ENCODE data around the gene IKZF1. TPM values are rescaled to one million over a fixed set of nuclear protein-coding genes. Genes with fewer than 3 reads are reported as not detected.

The IKZF1 gene
- total RNA-seq, 1 experiment from 2014 or later = 2.3 TPM

DNA sequence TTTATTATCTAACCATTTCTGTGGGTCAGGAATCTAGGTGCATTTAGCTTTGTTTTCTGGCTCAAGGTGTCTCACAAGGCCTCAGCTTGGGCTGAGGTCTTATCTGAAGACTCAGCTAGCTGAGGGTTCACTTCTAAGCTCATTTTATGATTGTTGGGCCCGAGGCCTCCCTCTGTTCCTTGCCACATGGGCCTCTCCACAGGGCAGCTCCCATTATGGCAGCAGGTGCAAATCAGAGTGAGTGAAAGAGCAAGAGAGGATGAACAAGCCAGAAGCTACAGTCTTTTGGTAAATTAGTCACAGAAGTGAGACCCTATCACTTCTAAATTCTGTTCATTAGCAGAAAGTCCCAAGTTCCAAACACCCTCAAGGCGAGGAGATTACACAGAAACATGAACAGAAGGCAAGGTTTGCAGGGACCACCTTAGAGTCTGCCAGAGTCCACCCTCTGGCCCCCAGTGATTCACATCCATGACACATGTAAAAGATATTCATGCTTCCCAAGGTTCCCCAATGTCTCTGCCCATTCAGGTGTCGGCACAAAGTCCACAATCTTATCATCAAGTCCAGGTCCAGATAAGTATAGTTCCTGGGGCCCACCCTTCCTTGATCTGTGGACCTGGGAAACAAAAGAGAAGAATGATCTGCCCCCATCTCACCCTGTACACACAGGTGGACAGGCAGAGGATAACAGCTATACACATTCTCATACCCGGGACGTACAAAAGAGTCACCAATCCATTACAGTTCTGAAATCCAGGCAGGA is 121.9 kb downstream of the IKZF1 start:
- ChIA-PET CTCF (interaction anchor here (1.3 to 1.6 kb wide), 2 partner anchors 9 kb away, joined by 3 to 4 read pairs; no protein-coding TSS in a partner anchor), POLR2A (no interaction called here)
- Mint-ChIP-seq H3K27me3 (ENCODE audit: low read depth) (no peaks in the 10 kb centered on the region), H3K4me1 (peaks cover 8% of the 10 kb centered on the region), H3K36me3 (no peaks in the 10 kb centered on the region), H3K4me3 (no peak overlapping the region), H3K9me3 (no peaks in the 10 kb centered on the region), H3K27ac (no peak overlapping the region)
- DNase-seq (ENCODE audit: low spot score) (no peak), ATAC-seq (no peak)
- TF ChIP-seq, protein P1, sequence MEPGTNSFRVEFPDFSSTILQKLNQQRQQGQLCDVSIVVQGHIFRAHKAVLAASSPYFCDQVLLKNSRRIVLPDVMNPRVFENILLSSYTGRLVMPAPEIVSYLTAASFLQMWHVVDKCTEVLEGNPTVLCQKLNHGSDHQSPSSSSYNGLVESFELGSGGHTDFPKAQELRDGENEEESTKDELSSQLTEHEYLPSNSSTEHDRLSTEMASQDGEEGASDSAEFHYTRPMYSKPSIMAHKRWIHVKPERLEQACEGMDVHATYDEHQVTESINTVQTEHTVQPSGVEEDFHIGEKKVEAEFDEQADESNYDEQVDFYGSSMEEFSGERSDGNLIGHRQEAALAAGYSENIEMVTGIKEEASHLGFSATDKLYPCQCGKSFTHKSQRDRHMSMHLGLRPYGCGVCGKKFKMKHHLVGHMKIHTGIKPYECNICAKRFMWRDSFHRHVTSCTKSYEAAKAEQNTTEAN (CRISPR knock-in tag; IDR thresholded peaks at IDR 0.05) = no peak
- no peak for TF ChIP-seq NFE2L1 (CRISPR knock-in tag; IDR thresholded peaks at IDR 0.05)
- TF ChIP-seq, protein P2, sequence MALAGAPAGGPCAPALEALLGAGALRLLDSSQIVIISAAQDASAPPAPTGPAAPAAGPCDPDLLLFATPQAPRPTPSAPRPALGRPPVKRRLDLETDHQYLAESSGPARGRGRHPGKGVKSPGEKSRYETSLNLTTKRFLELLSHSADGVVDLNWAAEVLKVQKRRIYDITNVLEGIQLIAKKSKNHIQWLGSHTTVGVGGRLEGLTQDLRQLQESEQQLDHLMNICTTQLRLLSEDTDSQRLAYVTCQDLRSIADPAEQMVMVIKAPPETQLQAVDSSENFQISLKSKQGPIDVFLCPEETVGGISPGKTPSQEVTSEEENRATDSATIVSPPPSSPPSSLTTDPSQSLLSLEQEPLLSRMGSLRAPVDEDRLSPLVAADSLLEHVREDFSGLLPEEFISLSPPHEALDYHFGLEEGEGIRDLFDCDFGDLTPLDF (CRISPR knock-in tag; IDR thresholded peaks at IDR 0.05) = no peak
- no peak for TF ChIP-seq SMAD3 (CRISPR knock-in tag; IDR thresholded peaks at IDR 0.05; ENCODE audit: borderline replicate concordance)
- TF ChIP-seq, protein P3, sequence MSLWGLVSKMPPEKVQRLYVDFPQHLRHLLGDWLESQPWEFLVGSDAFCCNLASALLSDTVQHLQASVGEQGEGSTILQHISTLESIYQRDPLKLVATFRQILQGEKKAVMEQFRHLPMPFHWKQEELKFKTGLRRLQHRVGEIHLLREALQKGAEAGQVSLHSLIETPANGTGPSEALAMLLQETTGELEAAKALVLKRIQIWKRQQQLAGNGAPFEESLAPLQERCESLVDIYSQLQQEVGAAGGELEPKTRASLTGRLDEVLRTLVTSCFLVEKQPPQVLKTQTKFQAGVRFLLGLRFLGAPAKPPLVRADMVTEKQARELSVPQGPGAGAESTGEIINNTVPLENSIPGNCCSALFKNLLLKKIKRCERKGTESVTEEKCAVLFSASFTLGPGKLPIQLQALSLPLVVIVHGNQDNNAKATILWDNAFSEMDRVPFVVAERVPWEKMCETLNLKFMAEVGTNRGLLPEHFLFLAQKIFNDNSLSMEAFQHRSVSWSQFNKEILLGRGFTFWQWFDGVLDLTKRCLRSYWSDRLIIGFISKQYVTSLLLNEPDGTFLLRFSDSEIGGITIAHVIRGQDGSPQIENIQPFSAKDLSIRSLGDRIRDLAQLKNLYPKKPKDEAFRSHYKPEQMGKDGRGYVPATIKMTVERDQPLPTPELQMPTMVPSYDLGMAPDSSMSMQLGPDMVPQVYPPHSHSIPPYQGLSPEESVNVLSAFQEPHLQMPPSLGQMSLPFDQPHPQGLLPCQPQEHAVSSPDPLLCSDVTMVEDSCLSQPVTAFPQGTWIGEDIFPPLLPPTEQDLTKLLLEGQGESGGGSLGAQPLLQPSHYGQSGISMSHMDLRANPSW (CRISPR knock-in tag; conservative IDR thresholded peaks at IDR 0.05; ENCODE audit: low read depth) = no peak
- TF ChIP-seq HMGA2 (CRISPR knock-in tag; IDR thresholded peaks at IDR 0.05) = no peak
- TF ChIP-seq, protein P4, sequence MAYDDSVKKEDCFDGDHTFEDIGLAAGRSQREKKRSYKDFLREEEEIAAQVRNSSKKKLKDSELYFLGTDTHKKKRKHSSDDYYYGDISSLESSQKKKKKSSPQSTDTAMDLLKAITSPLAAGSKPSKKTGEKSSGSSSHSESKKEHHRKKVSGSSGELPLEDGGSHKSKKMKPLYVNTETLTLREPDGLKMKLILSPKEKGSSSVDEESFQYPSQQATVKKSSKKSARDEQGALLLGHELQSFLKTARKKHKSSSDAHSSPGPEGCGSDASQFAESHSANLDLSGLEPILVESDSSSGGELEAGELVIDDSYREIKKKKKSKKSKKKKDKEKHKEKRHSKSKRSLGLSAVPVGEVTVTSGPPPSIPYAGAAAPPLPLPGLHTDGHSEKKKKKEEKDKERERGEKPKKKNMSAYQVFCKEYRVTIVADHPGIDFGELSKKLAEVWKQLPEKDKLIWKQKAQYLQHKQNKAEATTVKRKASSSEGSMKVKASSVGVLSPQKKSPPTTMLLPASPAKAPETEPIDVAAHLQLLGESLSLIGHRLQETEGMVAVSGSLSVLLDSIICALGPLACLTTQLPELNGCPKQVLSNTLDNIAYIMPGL (CRISPR knock-in tag; IDR thresholded peaks at IDR 0.05) = no peak
- TF ChIP-seq, protein P5, sequence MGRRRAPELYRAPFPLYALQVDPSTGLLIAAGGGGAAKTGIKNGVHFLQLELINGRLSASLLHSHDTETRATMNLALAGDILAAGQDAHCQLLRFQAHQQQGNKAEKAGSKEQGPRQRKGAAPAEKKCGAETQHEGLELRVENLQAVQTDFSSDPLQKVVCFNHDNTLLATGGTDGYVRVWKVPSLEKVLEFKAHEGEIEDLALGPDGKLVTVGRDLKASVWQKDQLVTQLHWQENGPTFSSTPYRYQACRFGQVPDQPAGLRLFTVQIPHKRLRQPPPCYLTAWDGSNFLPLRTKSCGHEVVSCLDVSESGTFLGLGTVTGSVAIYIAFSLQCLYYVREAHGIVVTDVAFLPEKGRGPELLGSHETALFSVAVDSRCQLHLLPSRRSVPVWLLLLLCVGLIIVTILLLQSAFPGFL (CRISPR knock-in tag; IDR thresholded peaks at IDR 0.05; ENCODE audit: borderline replicate concordance) = no peak
- TF ChIP-seq TCF7 (CRISPR knock-in tag; IDR thresholded peaks at IDR 0.05; ENCODE audit: low read depth) = no peak
- no peak for TF ChIP-seq SP1 (CRISPR knock-in tag; conservative IDR thresholded peaks at IDR 0.05)
- TF ChIP-seq JAZF1 (CRISPR knock-in tag; IDR thresholded peaks at IDR 0.05) = no peak

DNA sequence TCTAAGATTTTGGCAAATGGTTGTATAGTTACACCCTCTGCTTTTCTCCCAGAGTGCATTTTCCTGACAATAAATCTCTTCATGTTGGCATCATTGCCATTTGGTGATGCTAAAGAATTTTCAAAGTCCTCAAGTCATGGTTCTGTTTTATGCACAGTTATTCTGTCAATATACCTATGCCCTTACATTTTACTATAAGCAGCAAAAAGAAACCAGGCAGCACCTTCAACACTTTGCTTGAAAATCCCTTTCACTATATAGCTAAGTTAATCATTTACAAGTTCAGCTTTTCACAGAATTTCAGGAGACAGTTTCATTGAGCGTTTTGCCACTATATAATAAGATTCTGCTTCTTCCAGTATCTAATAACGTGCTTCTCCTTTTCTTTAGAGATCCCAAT is 123.0 kb downstream of the IKZF1 start:
- POLR2A ChIA-PET = no interaction called here
- Mint-ChIP-seq H3K4me1 (no peaks in the 10 kb centered on the region; the same call in 1 of the 2 replicates), H3K36me3 (no peaks in the 10 kb centered on the region), H3K27ac (no peak overlapping the region), H3K9me3 (no peaks in the 10 kb centered on the region), H3K4me3 (no peak overlapping the region), H3K27me3 (ENCODE audit: low read depth) (no peaks in the 10 kb centered on the region)
- no peak for DNase-seq (ENCODE audit: low spot score)
- CTCF ChIA-PET = interaction anchor here (1.6 to 1.7 kb wide), 2 partner anchors 10 to 573 kb away, joined by 4 read pairs; no protein-coding TSS in a partner anchor
- ATAC-seq = no peak
- TF ChIP-seq, protein P6, sequence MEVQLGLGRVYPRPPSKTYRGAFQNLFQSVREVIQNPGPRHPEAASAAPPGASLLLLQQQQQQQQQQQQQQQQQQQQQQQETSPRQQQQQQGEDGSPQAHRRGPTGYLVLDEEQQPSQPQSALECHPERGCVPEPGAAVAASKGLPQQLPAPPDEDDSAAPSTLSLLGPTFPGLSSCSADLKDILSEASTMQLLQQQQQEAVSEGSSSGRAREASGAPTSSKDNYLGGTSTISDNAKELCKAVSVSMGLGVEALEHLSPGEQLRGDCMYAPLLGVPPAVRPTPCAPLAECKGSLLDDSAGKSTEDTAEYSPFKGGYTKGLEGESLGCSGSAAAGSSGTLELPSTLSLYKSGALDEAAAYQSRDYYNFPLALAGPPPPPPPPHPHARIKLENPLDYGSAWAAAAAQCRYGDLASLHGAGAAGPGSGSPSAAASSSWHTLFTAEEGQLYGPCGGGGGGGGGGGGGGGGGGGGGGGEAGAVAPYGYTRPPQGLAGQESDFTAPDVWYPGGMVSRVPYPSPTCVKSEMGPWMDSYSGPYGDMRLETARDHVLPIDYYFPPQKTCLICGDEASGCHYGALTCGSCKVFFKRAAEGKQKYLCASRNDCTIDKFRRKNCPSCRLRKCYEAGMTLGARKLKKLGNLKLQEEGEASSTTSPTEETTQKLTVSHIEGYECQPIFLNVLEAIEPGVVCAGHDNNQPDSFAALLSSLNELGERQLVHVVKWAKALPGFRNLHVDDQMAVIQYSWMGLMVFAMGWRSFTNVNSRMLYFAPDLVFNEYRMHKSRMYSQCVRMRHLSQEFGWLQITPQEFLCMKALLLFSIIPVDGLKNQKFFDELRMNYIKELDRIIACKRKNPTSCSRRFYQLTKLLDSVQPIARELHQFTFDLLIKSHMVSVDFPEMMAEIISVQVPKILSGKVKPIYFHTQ (CRISPR knock-in tag; IDR thresholded peaks at IDR 0.05) = no peak
- TF ChIP-seq, protein P7, sequence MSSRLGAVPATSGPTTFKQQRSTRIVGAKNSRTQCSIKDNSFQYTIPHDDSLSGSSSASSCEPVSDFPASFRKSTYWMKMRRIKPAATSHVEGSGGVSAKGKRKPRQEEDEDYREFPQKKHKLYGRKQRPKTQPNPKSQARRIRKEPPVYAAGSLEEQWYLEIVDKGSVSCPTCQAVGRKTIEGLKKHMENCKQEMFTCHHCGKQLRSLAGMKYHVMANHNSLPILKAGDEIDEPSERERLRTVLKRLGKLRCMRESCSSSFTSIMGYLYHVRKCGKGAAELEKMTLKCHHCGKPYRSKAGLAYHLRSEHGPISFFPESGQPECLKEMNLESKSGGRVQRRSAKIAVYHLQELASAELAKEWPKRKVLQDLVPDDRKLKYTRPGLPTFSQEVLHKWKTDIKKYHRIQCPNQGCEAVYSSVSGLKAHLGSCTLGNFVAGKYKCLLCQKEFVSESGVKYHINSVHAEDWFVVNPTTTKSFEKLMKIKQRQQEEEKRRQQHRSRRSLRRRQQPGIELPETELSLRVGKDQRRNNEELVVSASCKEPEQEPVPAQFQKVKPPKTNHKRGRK (CRISPR knock-in tag; IDR thresholded peaks at IDR 0.05; ENCODE audit: borderline replicate concordance) = no peak
- TF ChIP-seq, protein P8, sequence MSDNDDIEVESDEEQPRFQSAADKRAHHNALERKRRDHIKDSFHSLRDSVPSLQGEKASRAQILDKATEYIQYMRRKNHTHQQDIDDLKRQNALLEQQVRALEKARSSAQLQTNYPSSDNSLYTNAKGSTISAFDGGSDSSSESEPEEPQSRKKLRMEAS (CRISPR knock-in tag; IDR thresholded peaks at IDR 0.05) = no peak
- TF ChIP-seq, protein P9, sequence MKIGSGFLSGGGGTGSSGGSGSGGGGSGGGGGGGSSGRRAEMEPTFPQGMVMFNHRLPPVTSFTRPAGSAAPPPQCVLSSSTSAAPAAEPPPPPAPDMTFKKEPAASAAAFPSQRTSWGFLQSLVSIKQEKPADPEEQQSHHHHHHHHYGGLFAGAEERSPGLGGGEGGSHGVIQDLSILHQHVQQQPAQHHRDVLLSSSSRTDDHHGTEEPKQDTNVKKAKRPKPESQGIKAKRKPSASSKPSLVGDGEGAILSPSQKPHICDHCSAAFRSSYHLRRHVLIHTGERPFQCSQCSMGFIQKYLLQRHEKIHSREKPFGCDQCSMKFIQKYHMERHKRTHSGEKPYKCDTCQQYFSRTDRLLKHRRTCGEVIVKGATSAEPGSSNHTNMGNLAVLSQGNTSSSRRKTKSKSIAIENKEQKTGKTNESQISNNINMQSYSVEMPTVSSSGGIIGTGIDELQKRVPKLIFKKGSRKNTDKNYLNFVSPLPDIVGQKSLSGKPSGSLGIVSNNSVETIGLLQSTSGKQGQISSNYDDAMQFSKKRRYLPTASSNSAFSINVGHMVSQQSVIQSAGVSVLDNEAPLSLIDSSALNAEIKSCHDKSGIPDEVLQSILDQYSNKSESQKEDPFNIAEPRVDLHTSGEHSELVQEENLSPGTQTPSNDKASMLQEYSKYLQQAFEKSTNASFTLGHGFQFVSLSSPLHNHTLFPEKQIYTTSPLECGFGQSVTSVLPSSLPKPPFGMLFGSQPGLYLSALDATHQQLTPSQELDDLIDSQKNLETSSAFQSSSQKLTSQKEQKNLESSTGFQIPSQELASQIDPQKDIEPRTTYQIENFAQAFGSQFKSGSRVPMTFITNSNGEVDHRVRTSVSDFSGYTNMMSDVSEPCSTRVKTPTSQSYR (CRISPR knock-in tag; IDR thresholded peaks at IDR 0.05) = no peak
- no peak for TF ChIP-seq GRHL2 (CRISPR knock-in tag; IDR thresholded peaks at IDR 0.05; ENCODE audit: insufficient replicate concordance, severe bottlenecking)

Data from WTC11 (cell line).